Renal cortex interstitium (tissue), 11 donors: ENCODE data around the gene ABHD14A. TPM values are rescaled to one million over a fixed set of nuclear protein-coding genes. Genes with fewer than 3 reads are reported as not detected.

ENCODE experiments used
- DNase-seq, 11 donors: peaks; one replicate each; pipeline ENCODE4 v3.0.0-alpha.2; 2013; ENCODE audit warnings: low read depth in 9 of 11, low spot score in 4 of 11; ENCODE audit errors: extremely low read depth in 1 of 11
- polyA plus RNA-seq, 3 donors: library from polyadenylated mRNA; unstranded; fragments of 120-200 nt; gene quantifications; one replicate each; pipeline ENCODE4 v1.2.1, GENCODE V29; 2013; ENCODE audit not compliant: insufficient read length in 3 of 3

Gene ABHD14A
- polyA plus RNA-seq, 3 donors, result 17.7 to 30.2 (median 28.7) TPM

DNA sequence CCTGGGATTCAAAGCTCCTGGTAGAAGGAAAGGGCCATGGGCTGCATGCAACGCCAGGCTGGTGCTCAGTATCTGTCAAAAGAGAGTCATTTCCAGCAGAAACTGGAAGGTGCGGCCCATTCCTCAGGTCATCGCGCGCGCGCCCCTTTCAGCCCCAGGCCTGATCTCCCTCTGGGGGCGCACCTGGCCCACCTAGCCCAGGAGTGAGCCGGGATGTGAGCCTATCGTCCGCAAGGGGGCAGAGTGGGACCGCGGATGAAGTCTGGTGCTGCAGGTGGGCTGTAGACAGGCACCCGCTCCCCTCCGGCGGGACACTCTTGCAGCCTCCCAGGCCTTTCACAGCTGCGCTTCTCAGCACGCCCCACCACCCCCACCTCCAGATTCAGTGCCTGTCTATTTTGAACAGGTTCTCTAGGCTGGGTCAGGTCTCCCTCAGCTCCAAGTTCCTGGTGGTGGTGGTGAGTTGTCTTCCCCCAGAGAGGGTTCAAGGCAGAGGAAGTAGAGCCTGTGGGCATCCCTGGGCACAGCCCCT, 26.6 kb downstream of the ABHD14A start:
- DNase-seq, result peak in 9 of 11 donors; percentile 62 to 82 (median 75)

DNA sequence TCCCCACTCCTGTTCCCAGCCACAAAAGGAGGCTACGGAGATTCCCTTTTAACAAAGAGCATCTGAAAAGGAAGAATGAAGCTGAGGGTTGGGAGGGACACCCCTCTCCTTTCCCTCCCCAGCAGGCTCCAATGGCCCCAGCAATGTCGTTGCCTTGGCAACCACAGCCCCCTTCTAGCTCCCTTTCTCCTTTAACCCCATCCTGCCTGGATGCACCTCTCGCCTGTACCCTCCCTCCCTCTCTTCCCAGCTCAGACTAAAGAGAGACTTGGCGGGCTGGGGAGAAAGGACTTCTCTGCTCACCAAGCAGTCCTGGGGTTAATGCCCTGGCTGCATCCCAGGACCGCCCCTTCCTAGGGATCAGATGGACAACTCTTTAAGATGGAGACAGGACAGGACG, 27.9 kb downstream of the ABHD14A start:
- DNase-seq, result no peak

DNA sequence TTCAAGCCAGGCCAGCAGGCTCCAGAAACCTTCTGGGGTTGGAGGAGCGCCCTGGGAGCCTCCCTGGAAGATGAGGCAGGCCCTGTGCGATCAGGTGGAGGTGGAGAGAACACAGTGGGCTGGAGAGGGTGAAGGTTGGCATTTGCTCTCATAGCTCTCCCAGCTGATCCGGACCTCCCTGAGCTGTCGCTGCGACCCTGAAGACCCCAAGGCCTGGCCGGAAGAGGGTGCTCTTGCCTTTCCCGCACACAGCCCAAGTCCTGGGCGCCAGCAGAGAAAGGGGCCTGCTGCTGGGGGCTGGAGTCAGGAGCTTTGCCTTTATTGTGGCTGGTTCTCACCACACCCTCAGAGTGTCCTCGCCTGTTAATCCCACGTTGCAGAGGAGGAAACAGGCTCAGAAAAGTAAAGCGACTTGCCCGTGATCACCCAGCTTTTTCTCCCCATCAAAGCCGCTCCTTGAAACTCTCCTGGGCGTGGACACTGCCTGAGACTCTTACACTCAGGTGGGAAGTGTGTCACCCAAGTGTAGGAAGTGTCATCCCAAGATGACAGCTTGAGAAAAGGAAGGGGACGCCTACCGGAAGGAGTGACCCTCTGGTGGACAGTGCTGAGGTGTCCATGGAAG, 29.4 kb downstream of the ABHD14A start:
- DNase-seq, result peak in 6 of 11 donors; percentile 41 to 67 (median 53)

DNA sequence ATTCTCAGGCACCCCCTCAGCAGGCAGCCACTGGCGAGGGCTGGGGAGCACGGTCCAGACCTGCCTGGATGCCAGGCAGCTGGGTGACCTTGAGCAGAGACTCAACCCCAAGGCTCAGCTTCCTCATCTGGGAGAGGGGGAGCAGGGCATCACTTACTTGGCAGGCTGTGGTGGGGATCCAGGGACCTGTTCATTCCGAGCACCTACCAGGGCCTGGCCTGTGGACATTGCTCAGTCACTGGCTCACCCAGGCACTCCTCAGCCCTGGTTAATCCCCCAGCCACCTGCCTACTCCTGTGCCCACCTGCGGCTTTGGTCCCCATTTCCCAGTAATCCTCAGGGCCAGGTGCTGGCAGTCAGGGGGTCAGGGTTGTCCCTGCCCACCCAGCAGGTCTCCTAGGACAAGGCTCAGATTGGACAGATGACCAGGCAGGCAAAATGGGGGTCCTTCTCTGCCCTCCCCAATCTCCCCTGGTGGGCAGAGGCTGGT, 30.1 kb downstream of the ABHD14A start:
- DNase-seq, result no peak

DNA sequence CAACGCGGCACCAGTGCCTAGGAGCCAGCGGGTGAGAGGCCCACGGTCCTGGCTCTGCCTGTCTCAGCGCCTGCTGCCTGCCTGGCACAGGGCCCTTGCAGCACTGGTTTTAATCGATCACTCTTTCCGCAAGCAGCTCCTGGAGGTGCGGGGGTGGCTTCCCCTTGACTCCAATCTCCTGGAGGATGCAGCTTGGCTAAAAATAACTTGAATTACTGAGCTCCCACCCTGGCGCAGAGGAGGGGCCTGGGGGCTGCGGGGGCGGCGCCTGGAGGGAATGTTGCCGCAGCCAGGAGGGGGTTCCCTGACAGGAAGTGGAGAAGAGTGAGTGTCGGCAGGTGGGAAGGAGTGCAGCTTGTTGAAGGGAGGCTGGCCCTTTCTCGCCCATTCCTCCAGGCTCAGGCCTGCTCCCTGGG, 30.7 kb downstream of the ABHD14A start:
- peak in 8 of 11 donors; percentile 50 to 79 (median 66) for DNase-seq

DNA sequence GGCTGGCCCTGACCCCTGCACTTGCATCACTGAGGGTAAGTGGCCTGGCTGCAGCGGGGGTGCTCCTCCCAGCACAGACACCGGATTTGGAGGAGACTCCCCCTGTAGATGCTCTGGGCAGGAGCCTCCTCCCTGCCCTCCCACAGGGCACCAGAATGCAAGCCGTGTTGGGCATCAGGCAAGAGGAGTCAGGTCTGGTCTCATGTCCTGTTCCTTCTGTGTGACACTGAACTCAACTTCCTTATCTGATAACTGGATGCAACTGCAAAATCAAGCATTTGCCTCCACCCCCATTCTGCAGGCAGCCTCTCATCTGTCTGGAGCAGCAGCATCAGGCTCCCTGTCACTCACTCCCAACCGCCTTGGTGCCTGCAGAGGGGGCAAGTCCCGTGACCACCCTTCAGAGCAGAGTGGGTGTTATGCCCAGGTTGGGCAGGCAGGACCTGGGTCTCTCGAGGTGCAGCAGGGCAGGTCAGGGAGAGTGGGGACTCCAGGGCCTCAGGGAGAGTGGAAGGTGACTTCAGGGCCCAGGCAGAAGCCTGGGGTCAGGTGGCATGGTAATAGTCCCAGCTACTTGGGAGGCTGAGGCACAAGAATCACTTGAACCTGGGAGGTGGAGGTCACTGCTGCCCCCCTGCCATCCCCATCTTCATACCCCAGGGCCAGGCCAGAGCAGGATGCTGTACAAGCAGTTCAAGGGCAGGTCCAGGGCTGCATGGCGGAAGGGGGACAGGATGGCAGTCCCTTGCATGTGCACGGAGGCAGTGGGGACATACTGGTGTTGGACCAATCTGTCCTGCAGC, 31.4 kb downstream of the ABHD14A start:
- DNase-seq, result no peak

DNA sequence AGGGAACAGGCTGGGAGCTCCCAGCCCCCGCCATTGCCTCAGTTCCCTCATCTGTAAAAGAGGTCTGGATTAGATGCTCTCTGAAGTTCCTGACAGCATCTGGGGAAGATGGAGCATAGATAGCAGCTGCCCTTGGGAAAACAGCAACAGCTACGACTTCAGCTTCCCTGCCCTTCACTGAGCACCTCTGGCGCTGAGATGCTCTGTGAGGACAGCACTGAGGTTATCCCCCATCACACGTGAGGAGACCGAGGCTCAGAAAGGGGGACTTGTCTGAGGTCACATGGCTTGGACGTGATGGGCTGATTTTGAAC, 31.9 kb downstream of the ABHD14A start:
- DNase-seq, result no peak

DNA sequence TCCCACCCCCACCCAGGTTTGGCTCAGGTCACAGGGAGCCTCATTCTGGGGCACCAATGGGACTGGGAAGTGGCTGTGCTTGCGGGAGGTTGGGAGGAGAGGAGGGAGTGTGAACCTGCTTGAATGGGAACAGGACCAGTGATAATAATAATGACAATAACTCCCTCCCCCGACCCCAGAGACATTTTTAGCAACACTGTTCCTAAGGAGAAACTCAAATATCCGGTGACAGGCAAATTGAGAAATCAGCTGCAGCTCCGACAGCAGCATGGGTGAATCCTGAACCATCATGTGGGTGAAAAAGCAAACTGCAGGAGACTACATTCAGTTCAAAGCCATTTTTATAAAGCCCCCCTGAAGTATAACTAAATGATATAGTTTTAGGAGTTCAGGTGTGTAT, 32.4 kb downstream of the ABHD14A start:
- no peak for DNase-seq

DNA sequence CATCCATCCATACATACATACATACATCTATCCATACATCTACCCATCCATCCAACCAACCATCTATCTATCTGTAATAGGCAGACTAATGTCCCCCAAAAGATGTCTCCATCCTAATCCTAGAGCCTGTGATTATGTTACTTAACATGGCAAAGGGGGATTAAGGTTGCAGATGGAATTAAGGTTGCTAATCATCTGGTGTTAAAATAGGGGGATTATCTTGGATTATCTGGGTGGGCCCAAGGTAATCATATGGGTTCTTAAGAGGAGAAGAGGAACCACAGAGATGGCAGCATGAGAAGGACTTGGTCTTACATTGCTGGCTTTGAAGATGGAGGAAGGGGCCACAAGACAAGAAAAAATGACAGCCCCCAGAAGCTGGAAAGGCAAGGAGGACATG, 35.6 kb downstream of the ABHD14A start:
- DNase-seq, result no peak

DNA sequence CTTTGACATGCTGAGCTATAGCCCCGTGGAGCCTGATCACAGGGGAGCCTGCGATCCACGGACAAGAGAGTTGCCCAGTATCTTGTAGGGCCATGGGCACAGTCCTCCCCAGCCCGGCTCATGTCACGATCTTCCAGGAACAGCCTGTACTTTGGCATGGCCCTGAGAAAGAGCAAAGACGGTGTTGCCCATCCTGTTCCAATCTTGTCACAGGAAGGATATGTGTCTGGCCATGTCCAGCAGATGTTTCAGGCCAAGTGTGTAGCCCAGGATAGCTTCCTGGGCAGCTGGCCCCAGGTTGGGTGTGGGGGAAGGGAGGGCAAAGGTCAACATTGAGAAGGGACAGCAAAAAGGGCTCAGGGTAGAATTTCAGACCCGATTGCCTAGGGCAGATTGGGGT, 37.8 kb downstream of the ABHD14A start:
- DNase-seq, result no peak

DNA sequence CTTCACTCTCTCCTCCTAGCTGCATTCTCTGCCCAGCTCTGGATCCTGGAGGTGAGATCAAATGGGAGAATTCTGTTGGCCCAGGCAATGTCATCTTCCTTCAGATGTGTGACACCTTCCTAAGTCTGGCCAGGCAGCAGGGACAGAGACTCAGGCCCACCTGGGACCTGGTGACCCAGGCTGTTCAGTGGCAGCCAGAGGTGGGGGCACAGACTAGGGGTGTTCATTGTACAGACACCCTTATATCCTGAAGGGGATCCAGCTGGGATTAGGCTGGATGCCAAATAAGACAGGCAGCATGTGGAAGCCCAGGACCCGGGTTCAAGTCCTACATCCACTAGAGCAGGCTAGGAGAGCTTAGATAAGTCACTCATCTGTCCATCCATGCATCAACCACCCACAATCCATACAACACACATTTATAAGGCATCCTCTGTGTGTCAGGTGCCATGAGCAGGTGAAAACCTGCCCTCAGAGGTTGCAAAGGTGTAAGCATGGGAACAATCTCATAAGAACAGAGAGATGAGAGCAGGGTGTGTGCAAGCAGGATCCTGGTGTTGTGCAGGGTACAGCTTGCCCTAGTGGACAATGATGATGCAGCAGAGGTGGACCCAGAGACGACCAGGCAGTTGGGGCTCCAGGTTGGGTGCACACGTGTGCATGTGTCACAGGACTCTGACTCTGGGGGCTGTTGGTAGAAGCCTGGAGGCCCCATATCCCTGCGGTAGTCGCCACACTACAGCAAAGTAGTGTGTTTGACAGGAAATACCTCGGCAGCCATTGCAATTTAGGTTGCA, 39.1 kb downstream of the ABHD14A start:
- no peak for DNase-seq

DNA sequence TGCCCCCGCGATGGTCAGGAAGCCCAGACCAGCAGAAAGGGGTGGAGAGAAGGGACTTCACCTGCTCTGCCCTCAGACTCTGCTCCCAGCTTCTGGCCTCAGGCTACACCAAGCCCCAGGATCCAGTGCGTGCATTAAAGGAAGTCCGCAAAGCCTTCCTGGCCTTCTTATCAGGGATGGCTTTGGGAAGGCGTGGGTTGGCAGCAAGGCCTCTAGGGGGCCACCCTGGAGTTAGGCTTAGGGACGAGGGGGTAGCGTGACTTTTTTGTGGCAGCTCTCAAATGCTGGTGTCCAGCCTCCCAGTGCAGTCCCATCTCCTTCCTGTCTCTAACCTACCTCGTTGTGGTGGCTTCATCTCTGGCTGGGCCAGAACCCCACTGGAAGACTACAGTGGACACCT, 39.7 kb downstream of the ABHD14A start:
- DNase-seq, result no peak

DNA sequence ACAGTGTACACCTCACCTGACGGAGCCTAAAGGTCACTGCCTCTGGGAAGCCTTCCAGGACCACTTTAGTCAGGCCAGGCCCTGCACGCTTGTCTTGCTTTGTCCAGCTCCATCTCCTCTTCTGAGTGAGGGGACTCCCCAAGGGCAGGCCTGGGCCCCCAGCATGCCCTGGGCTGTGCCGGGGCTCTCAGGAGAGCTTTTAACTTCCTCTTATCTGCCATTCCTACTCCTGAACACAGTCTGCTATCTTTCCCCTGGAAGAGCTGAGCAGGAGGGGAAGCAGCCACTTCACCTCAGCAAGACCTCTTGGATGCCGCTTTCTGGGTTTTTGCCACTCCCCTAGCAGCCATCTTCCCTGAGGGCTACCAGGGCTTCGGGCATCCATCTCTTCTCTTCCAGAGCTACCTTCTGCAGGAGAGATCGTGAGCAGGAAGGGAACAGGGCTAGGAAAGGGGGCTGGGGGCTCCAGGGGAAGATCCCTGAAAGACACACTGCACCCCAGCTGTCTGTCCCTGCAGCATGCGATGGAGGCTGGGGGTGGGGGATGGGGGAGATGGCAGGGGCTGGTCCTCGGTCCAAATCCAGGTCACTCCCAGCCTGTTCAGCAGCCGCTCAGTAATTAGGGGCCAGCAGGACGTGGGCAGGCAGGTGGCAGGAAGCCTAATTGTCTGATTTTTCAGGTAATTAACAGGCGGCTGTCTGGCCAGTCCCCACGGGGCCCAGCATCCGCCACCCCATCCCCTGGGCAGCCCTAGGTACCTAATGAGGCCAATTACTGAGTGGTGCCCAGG, 40.8 kb downstream of the ABHD14A start:
- DNase-seq, result no peak

DNA sequence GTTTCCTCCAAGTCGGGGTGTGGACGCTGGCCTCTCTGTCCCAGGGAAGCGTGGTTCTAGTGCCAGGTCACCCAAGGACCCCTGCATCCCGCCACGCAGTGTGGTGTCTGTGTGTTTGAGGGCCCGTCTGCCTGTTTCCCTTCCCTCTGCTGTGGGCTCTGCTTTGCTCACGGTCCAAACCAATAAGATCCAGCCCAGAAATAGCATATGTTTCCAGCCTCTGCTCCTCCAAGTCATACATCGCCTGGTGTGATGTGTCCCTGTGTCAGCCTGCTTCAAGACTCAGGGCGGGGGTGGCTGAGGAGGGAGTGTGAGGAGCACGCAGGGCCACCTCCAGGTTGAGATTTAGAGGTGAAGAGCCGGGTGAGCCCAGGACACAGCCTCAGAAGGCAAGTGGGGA, 42.7 kb downstream of the ABHD14A start:
- DNase-seq, result no peak

DNA sequence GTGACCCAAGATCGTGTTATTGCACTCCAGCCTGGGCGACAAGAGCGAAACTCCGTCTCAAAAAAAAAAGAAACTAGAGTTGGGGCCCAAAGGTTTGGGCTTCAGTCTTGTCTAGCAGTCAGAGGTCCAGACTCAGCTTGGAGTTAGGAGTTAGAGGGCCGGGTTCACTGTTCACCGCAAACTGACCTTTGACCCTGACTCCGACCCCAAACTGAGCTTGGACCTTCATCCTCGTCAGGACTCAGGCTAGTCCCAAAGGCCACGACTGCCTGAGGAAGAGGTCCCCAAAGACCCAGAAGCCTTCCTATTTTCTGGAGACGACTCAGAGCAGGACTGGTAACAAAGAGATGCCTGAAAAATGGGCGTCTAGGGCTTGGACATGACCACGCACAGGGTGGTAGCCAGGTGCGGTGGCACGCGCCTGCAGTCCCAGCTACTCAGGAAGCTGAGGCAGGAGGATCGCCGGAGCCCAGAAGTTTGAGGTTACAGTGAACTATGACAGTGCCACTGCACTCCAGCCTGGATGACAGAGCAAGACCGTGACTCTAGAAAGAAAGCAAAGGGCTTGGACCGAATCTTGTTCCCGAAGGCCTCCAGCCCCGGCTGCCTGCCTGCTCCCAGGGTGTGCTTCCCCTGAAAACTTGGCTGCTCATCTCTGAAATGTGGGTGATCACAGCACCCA, 43.6 kb downstream of the ABHD14A start:
- no peak for DNase-seq

DNA sequence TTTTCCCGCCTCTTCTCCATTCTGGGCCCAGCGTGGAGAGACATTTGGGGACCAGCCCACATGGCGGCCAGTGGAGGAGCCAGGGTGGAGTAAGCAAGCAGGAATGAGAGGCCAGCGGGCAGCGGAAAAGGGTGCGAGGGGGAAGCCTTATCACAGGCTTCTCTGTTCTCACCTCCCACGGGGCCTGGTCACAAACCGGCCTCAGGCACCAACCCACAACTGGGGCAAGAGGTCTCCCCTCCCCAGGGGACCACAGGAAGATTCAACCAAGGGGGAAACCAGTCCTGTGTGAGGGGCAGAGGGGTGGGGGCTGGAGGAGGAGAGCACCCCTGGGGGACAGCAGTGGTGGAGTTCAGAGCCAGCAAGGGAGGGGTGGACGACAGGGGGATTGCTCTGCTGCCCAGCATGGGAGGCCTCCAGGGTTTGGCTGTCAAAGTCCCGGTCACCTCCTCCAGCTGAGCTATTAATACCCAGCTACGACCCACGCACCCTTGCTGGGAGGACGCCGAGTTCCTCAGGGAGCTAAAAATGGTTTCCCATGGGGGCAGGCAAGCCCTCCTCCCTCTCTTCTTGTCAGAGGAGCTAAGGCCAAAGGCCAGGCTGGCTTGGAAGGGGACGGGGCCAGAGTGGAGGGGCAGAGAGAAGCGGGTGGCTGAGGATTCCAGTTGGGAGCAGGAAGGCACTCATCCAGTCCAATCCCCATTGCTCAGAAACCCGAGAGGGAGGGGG, 44.7 kb downstream of the ABHD14A start:
- no peak for DNase-seq

DNA sequence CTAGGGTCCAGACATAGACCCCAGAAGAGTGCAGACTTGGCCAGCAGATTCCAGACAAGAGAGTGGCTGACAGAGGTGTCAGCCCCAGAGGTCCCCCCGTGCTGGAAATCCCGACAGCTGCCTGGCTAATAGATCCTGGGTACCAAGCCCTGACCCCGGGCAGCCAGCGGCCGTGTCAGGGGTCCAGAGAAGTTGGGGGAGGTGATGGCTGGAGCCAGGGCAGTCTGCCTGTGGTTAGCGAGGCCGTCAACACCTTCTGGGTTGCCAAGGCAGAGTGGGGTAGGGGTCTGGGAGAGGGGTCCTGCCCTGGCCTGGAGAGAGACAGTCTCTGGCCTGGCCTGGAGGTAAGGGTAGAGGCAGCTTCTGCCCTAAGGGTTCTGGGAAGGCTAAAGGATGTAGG, 45.9 kb downstream of the ABHD14A start:
- DNase-seq, result no peak
